GM12801 (cell line): Measurements from ENCODE around the gene NCAPH2.

ENCODE experiments used
- TF ChIP-seq, protein P1 (sequence below): IDR thresholded peaks from one replicate; pipeline ENCODE4 v1.5.1; 2011; ENCODE audit warnings: control low read depth; ENCODE audit not compliant: insufficient read length; ENCODE audit errors: extremely low read depth

NCAPH2 gene

DNA sequence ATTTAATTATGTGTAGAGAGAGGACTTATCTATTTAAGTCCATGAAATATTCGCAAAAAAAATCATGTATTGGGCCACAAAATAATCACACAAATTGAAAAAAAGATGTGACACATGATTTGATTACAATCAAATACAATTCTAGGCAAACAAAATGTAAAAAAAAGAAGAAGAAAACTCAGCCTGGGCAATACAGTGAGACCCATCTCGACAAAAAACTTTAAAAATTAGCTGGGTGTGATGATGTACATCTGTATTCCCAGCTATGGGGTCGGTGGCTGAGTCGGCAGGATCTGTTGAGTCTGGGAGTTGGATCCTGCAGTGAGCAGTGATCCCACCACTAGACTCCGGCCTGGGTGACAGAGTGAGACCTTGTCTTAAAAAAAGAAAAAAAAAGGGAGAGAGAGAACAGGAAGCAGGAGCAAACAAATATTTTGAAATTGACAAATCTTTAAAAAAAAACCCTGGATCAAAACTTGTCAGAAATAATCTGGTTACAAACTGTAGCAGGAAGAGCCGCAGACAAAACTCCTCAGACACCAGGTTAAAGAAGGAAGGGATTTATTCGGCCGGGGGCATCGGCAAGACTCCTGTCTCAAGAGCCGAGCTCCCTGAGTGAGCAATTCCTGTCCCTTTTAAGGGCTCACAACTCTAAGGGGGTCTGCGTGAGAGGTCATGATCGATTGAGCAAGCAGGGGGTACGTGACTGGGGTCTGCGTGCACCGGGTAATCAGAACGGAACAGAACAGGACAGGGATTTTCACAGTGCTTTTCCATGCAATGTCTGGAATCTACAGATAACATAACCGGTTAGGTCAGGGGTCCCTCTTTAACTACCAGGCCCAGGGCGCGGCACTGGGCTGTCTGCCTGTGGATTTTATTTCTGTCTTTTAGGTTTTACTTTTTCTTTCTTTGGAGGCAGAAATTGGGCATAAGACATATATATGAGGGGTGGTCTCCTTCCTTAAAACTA is 25.1 kb downstream of the NCAPH2 start:
- TF ChIP-seq, protein P1, sequence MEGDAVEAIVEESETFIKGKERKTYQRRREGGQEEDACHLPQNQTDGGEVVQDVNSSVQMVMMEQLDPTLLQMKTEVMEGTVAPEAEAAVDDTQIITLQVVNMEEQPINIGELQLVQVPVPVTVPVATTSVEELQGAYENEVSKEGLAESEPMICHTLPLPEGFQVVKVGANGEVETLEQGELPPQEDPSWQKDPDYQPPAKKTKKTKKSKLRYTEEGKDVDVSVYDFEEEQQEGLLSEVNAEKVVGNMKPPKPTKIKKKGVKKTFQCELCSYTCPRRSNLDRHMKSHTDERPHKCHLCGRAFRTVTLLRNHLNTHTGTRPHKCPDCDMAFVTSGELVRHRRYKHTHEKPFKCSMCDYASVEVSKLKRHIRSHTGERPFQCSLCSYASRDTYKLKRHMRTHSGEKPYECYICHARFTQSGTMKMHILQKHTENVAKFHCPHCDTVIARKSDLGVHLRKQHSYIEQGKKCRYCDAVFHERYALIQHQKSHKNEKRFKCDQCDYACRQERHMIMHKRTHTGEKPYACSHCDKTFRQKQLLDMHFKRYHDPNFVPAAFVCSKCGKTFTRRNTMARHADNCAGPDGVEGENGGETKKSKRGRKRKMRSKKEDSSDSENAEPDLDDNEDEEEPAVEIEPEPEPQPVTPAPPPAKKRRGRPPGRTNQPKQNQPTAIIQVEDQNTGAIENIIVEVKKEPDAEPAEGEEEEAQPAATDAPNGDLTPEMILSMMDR = no peak

DNA sequence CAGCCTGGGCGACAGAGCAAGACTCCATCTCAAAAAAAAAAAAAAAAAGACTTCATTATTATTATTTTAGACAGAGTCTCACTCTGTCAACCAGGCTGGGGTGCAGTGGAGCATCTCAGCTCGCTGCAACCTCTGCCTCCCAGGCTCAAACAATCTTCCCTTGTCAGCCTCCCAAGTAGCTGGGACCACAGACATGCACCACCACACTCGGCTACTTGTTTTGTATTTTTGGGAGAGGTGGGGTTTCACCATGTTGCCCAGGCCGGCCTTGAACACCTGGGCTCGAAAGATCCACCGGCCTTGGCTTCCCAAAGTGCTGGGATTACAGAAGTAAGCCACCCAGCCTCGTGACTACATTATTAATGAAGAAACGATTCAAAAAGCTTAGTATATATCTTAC is 27.1 kb downstream of the NCAPH2 start:
- TF ChIP-seq, protein P1 = no peak

DNA sequence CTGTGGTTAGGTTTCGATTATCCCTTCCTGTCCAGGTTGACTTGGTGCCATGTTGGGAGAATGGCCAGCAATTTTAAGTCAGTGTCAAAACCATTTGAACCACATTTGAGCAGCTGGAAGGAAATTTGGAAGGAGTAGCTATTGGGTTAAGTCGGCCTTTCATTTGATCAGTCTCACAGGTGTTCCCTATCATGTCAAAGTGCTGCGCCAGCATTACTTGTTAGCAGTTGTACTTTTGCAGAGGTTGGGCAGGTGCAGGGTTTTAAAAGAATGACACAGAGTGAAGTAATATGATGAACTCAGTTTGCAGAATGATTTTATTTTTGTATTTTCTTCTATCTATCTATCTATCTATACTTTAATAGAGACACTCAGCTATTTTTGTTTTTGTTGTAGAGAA is 28.2 kb downstream of the NCAPH2 start:
- TF ChIP-seq, protein P1 = no peak

DNA sequence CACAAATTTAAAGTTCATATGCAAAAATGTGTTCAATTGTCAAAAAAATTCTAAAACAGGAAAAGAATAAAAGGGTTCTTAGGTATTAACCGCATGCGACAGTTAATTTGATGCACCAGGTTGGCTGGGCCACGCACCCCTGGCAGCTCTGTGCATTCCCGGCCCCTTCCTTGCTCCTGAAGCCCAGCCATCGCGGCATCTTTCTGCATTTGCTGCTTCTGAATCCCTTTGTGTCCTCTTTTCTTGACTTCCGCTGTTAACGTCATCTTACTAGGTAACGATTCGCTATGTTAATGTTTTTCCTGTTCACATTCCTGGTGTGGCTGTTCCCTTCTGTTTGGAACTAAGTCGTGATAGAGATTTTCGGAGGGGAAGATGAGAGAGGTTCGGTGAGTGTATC is 29.7 kb downstream of the NCAPH2 start:
- TF ChIP-seq, protein P1 = no peak

DNA sequence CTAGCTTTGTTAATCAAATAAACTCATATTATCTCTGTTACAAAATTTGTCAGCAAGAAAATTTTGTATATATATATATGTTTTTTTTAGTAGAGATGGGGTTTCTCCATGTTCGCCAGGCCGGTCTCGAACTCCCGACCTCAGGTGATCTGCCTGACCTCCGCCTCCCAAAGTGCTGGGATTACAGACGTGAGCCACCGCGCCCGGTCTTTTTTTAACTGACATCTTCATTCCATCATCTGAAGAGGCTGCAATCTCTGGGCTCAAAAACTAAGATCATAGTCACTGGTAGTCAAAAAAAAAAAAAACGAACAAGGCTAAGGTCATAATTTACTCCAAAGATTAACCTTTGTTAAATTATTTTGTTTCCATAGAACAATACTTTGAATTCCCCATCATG is 32.4 kb downstream of the NCAPH2 start:
- TF ChIP-seq, protein P1 = no peak

DNA sequence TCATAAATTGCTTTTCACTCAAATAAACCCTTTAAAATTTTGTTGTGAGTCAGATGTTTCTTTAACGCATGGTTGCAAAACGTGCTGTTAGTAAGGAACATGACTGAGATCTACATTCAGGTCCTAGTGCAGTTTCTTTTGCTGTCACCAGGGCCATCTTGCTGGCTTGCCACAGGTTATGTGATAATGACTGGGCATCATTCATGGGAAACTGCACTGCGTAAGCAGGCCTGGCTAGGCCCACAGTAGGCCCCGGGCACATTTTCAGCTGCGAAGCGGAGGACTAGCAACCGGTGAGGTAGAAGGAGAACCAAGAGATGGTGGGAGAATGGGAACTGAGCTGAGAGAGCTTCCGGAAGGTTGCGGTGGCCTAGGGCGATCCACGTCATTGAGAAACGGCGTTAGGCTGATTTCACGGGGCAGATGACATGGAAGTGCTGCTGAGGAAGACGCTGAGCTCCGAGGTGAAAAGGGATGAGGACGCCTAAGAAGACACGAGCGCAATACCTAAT is 34.4 kb downstream of the NCAPH2 start:
- TF ChIP-seq, protein P1 = no peak

DNA sequence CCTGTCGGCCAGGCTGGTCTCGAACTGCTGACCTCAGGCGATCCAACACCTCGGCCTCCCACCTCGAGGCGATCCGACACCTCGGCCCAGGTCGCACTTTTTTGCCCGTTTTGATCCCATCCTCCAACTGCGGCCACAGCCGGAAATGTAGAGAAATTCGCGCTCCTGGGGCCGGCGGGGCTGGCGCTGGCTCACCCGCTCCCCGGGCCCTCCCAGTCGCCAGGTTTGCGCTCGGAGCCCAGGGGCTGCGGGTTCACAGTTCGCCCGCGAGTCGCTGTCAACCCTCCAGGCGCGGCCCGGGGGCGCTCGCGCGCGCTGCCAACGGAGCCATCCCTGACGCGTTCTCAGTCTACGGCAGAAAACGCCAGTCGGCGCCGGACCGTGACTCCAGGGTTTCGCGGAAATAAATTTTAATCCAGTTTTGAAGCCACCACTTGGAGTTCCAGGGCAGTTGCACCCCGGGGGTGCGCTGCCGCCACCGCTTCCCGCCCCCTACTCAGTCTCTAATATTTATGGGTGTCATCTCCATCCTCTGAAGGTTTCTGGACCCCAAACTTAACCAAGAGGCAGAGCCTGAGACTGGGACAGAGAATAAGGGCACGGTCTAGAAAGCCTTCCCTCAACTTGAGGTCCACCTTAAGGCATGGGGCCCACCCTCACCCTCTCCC is 36.2 kb downstream of the NCAPH2 start:
- TF ChIP-seq, protein P1 = no peak
